K562 (cell line): ENCODE measurements around the gene XPO6. TPM values are rescaled to one million over a fixed set of nuclear protein-coding genes. Genes with fewer than 3 reads are reported as not detected.

ENCODE experiments used
- ATAC-seq: fragments of 200-7000 bp; cut with Tn5 transposase; 3 replicates; pipeline ENCODE4 v1.9.1; 2020; ENCODE audit warnings: moderate library complexity
- BruUV-seq: library from RNA; stranded (reverse); fragments of 400-500 nt; replicated peaks from 2 replicates; lab custom pipeline; 2021; lab: Mats Ljungman, UMichigan
- CTCF ChIA-PET: fragments of 300-600 bp; formaldehyde crosslinking; extraction: SDS; loops from one replicate; lab custom pipeline; 2021; ENCODE audit warnings: low intra/inter-chr PET ratio; lab: Yijun Ruan, JAX
- POLR2A ChIA-PET: fragments of 300-600, 350-650 bp; sonication (Branson Sonifier 250); formaldehyde crosslinking; extraction: SDS; loops from one replicate; lab custom pipeline; 2021; ENCODE audit warnings: antibody characterized with exemption, inconsistent platforms; lab: Yijun Ruan, JAX
- DNase-seq, 4 experiments: peaks; one replicate each; pipeline versions ENCODE4 v3.0.0 to v3.0.0-alpha.2; 2011 to 2018; ENCODE audit warnings: low spot score in 3 of 4, mixed read lengths in 3 of 4; ENCODE audit errors: extremely low read depth in 1 of 4
- FAIRE-seq: peaks from 2 replicates; lab custom pipeline; 2011; peaks lifted over from hg19 to GRCh38; lab: Jason Lieb, UNC
- H2AFZ ChIP-seq: 2 replicates; pipeline ENCODE4 v1.6.0; 2011; ENCODE audit warnings: low read depth, low read length, control low read depth, inconsistent platforms
- H3K27ac ChIP-seq: fragments of 200-600 bp; 3 replicates; pipeline ENCODE4 v1.8.0; 2011; ENCODE audit warnings: low read depth, mild to moderate bottlenecking, control low read depth, inconsistent platforms, low read length, moderate library complexity, mixed read lengths; ENCODE audit errors: extremely low read depth
- H3K27me3 ChIP-seq, 2 experiments: fragments of 300-600 bp in 1 of 2; 2 replicates in 1 of 2; 3 replicates in 1 of 2; pipeline versions ENCODE4 v1.6.0 to v1.8.0; 2011; ENCODE audit warnings: inconsistent platforms in 2 of 2, low read length in 2 of 2, mild to moderate bottlenecking in 1 of 2, mixed read lengths in 1 of 2, moderate library complexity in 1 of 2; ENCODE audit not compliant: control insufficient read depth in 2 of 2, insufficient read depth in 2 of 2
- H3K36me3 ChIP-seq: fragments of 300-600 bp; 3 replicates; pipeline ENCODE4 v1.8.0; 2011; ENCODE audit warnings: mild to moderate bottlenecking, low read length, inconsistent platforms; ENCODE audit not compliant: control insufficient read depth, insufficient read depth
- H3K4me1 ChIP-seq, 2 experiments: fragments of 200-600 bp in 1 of 2; replicated peaks in 1 of 2; 2 replicates in 1 of 2; 3 replicates in 1 of 2; pipeline versions ENCODE4 v1.5.1 to v1.8.0; 2011; ENCODE audit warnings: inconsistent platforms in 2 of 2, low read length in 2 of 2, mild to moderate bottlenecking in 1 of 2, mixed read lengths in 1 of 2, moderate library complexity in 1 of 2; ENCODE audit not compliant: control insufficient read depth in 2 of 2, insufficient read depth in 2 of 2
- H3K4me2 ChIP-seq: 2 replicates; pipeline ENCODE4 v1.6.1; 2011; ENCODE audit warnings: low read length, control low read depth, inconsistent platforms, mixed read lengths; ENCODE audit not compliant: insufficient read depth
- H3K4me3 ChIP-seq: fragments of 200-600 bp; sonication (generic), shearing (Covaris generic); 2 replicates; pipeline ENCODE4 v1.5.1; 2016; ENCODE audit warnings: control low read depth, inconsistent platforms
- H3K79me2 ChIP-seq: fragments of 200-600 bp; 3 replicates; pipeline ENCODE4 v1.8.0; 2011; ENCODE audit warnings: low read length, inconsistent platforms; ENCODE audit not compliant: control insufficient read depth, insufficient read depth
- H3K9ac ChIP-seq, 2 experiments: 2 replicates each; pipeline versions ENCODE4 v1.6.0 to v1.6.1; 2011; ENCODE audit warnings: low read depth in 2 of 2, low read length in 2 of 2, control low read depth in 1 of 2, inconsistent platforms in 1 of 2, mild to moderate bottlenecking in 1 of 2, mixed read lengths in 1 of 2; ENCODE audit not compliant: insufficient read depth in 1 of 2
- H3K9me1 ChIP-seq: one replicate; pipeline ENCODE4 v1.6.0; 2011; ENCODE audit warnings: inconsistent platforms, mild to moderate bottlenecking, low read length, moderate library complexity; ENCODE audit not compliant: control insufficient read depth, insufficient read depth
- H3K9me3 ChIP-seq: replicated peaks from 2 replicates; pipeline ENCODE4 v1.5.1; 2011; ENCODE audit warnings: low read depth, low read length, inconsistent platforms; ENCODE audit not compliant: control insufficient read depth, insufficient read depth
- H4K20me1 ChIP-seq: replicated peaks from 2 replicates; pipeline ENCODE4 v1.6.1; 2011; ENCODE audit warnings: low read length, inconsistent platforms, mixed read lengths; ENCODE audit not compliant: control insufficient read depth, insufficient read depth
- ELF1 ChIP-seq: fragments of 200-800 bp; sonication (Bioruptor generic); IDR thresholded peaks from 2 replicates; pipeline ENCODE4 v1.6.1; 2016; ENCODE audit warnings: missing genetic modification characterization, missing compliant biosample characterization
- FOXK1 ChIP-seq: sonication (generic); formaldehyde crosslinking; IDR thresholded peaks from 2 replicates; pipeline ENCODE4 v1.8.0; 2022; ENCODE audit warnings: missing genetic modification reagents, mild to moderate bottlenecking, borderline replicate concordance
- ILK ChIP-seq: fragments of 450-650 bp; IDR thresholded peaks from 2 replicates; pipeline ENCODE4 v1.6.1; 2016; ENCODE audit warnings: missing genetic modification characterization, low read depth, mild to moderate bottlenecking, missing compliant biosample characterization, moderate library complexity, borderline replicate concordance
- KLF16 ChIP-seq: IDR thresholded peaks from 2 replicates; pipeline ENCODE4 v1.6.1; 2016; ENCODE audit warnings: antibody characterized with exemption
- NFATC3 ChIP-seq: fragments of 450-650 bp; IDR thresholded peaks from 2 replicates; pipeline ENCODE4 v1.6.1; 2017; ENCODE audit warnings: mild to moderate bottlenecking
- NFE2 ChIP-seq: IDR thresholded peaks from 2 replicates; pipeline ENCODE4 v1.6.1; 2014; ENCODE audit warnings: antibody characterized with exemption, low read depth
- NFRKB ChIP-seq: fragments of 450-650 bp; IDR thresholded peaks from 2 replicates; pipeline ENCODE4 v1.6.1; 2016; ENCODE audit warnings: low read depth
- PHF20 ChIP-seq: fragments of 450-650 bp; IDR thresholded peaks from 2 replicates; pipeline ENCODE4 v1.6.1; 2018; ENCODE audit not compliant: partially characterized antibody
- POLR2AphosphoS2 ChIP-seq: IDR thresholded peaks from 2 replicates; pipeline ENCODE4 v1.6.1; 2012; ENCODE audit warnings: low read length, improper control_type of control experiment
- PPARD ChIP-seq: fragments of 250-450 bp; sonication (Bioruptor Pico); IDR thresholded peaks from 2 replicates; pipeline ENCODE4 v1.8.0; 2022; ENCODE audit warnings: inconsistent platforms, mild to moderate bottlenecking, moderate library complexity
- RAD21 ChIP-seq, 2 experiments: fragments of 250-450 bp in 1 of 2; fragments of 450-650 bp in 1 of 2; sonication (Bioruptor Pico) in 1 of 2; formaldehyde crosslinking in 1 of 2; IDR thresholded peaks in 1 of 2; conservative IDR thresholded peaks in 1 of 2; 2 replicates each; pipeline versions ENCODE4 v1.4.0 to v1.8.0; 2020 to 2022; ENCODE audit warnings: mild to moderate bottlenecking in 2 of 2, moderate library complexity in 1 of 2
- SMAD1 ChIP-seq: fragments of 150-350 bp; IDR thresholded peaks from 2 replicates; pipeline ENCODE4 v1.6.1; 2014; ENCODE audit warnings: low read length, low read depth; ENCODE audit not compliant: partially characterized antibody
- SMAD4 ChIP-seq: fragments of 250-450 bp; sonication (Bioruptor Pico); conservative IDR thresholded peaks from 2 replicates; pipeline ENCODE4 v1.8.0; 2021; ENCODE audit warnings: inconsistent platforms, mild to moderate bottlenecking, moderate library complexity
- SPI1 ChIP-seq: IDR thresholded peaks from 2 replicates; pipeline ENCODE4 v1.6.1; 2011; ENCODE audit warnings: low read depth, low read length, control low read depth, borderline replicate concordance
- XRCC5 ChIP-seq: fragments of 200-400 bp; formaldehyde crosslinking; IDR thresholded peaks from 2 replicates; pipeline ENCODE4 v1.6.1; 2017; ENCODE audit warnings: low read depth, mild to moderate bottlenecking, low read length
- ZBED1 ChIP-seq: IDR thresholded peaks from 2 replicates; pipeline ENCODE4 v1.6.1; 2014
- ZNF518B ChIP-seq: fragments of 250-450 bp; sonication (Bioruptor Pico); IDR thresholded peaks from 2 replicates; pipeline ENCODE4 v1.5.0; 2021; ENCODE audit warnings: mild to moderate bottlenecking, moderate library complexity
- WGBS: fragments of 100-300 bp; shearing (Covaris generic); methylation state at CpG from one replicate; pipeline ENCODE4 v1.1.6; 2016; ENCODE audit warnings: low coverage, mixed read lengths; ENCODE audit not compliant: insufficient coverage; ENCODE audit errors: missing lambda C conversion rate; 5-methylcytosine and 5-hydroxymethylcytosine counted together
- in situ Hi-C: fragments of 300-500 bp; cut with MboI; formaldehyde crosslinking; loops from 4 replicates; pipeline ENCODE4 v1.15.0; 2018; ENCODE audit warnings: inconsistent platforms, mixed read lengths
- intact Hi-C: fragments of 100-400 bp; cut with micrococcal nuclease; formaldehyde crosslinking; loops from 2 replicates; pipeline ENCODE4 v1.14.2; 2022
- polyA plus RNA-seq, 8 experiments: library from polyadenylated mRNA; depleted of rRNA in 4 of 8; stranded (reverse) in 5 of 8; unstranded in 3 of 8; fragments of >200 nt; fragmentation: Nextera tagmentation in 2 of 8; fragmentation: Illumina TruSeq in 1 of 8; extraction: Ambion mirVana in 2 of 8; extraction: Trizol in 1 of 8; gene quantifications; 2 replicates each; pipeline versions ENCODE4 v1.2.1 to v1.2.3, GENCODE V29; 2011 to 2014; ENCODE audit warnings: inconsistent platforms in 1 of 8, missing spikeins in 1 of 8
- total RNA-seq, 7 experiments: library from RNA; depleted of rRNA in 6 of 7; stranded (reverse); fragments of >200 nt in 6 of 7; fragmentation: Illumina TruSeq in 2 of 7; extraction: Trizol in 2 of 7; gene quantifications; 2 replicates each; pipeline versions ENCODE4 v1.2.1 to v1.2.3, GENCODE V29; 2011 to 2021; ENCODE audit warnings: low replicate concordance in 1 of 7
- TF ChIP-seq, protein P1 (sequence below): fragments of 450-650 bp; formaldehyde crosslinking; IDR thresholded peaks from 2 replicates; pipeline ENCODE4 v1.4.0; 2022; ENCODE audit warnings: mild to moderate bottlenecking, moderate library complexity

Gene XPO6
- total and polyA plus RNA-seq, 9 of the 15 experiments (the other 6 are each of a cell fraction or from before 2014, with no cell fraction given) = 11.2 to 196 (median 119) TPM

- POLR2A ChIA-PET = no interaction called here
- CTCF ChIA-PET = no interaction called here
- in situ Hi-C loops (no loop called here), intact Hi-C loops (no loop called here)
- peaks cover 86% of the 10 kb centered on the region for H3K79me2 ChIP-seq
- H3K9me3 ChIP-seq = no peaks in the 10 kb centered on the region
- H3K9ac ChIP-seq = no peak overlapping the region
- H3K27ac ChIP-seq = no peak overlapping the region
- DNase-seq (no peak), ATAC-seq (no peak), FAIRE-seq (no peak)
- BruUV-seq = no TSS peak
- H3K4me2 ChIP-seq = no peak overlapping the region
- WGBS = 83% methylated on average over 8 of the region's 9 CpGs
- H4K20me1 ChIP-seq = peaks cover 25% of the 10 kb centered on the region
- peaks cover 3 to 36% of the 10 kb centered on the region in 2 experiments; a peak in 3 of 5 replicates for H3K4me1 ChIP-seq
- no peaks in the 10 kb centered on the region for H3K27me3 ChIP-seq
- H3K9me1 ChIP-seq = peaks cover 9% of the 10 kb centered on the region
- no peak overlapping the region for H2AFZ ChIP-seq
- H3K36me3 ChIP-seq = peaks cover 69% of the 10 kb centered on the region
- no peak overlapping the region for H3K4me3 ChIP-seq
- no peak for TF ChIP-seq ELF1 (tag)
- no peak for TF ChIP-seq NFRKB
- no peak for TF ChIP-seq SPI1
- no peak for TF ChIP-seq ILK (tag)
- no peak for TF ChIP-seq XRCC5
- TF ChIP-seq RAD21 (CRISPR knock-in tag; conservative IDR thresholded peaks at IDR 0.05 in 1 of 2, IDR thresholded peaks at IDR 0.05 in 1 of 2) = no peak
- no peak for TF ChIP-seq ZBED1
- no peak for TF ChIP-seq PPARD (CRISPR knock-in tag)
- TF ChIP-seq, protein P1, sequence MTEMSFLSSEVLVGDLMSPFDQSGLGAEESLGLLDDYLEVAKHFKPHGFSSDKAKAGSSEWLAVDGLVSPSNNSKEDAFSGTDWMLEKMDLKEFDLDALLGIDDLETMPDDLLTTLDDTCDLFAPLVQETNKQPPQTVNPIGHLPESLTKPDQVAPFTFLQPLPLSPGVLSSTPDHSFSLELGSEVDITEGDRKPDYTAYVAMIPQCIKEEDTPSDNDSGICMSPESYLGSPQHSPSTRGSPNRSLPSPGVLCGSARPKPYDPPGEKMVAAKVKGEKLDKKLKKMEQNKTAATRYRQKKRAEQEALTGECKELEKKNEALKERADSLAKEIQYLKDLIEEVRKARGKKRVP (CRISPR knock-in tag) = no peak
- no peak for TF ChIP-seq NFE2
- no peak for TF ChIP-seq POLR2AphosphoS2
- no peak for TF ChIP-seq ZNF518B (CRISPR knock-in tag)
- no peak for TF ChIP-seq FOXK1 (CRISPR knock-in tag)
- TF ChIP-seq KLF16 = no peak
- TF ChIP-seq NFATC3 = no peak
- no peak for TF ChIP-seq SMAD1
- TF ChIP-seq PHF20 = no peak
- no peak for TF ChIP-seq SMAD4
Measured at GRCh38 chr16:28180655-28181460, 30.9 kb downstream of the XPO6 start.
